Lung (tissue), 12 donors: ENCODE measurements around the gene SH2D7. TPM values are rescaled to one million over a fixed set of nuclear protein-coding genes. Genes with fewer than 3 reads are reported as not detected.
A peak's percentile ranks its signal among the peaks of the same experiment; 100 is the strongest.

Experiments
- ATAC-seq: fragments of 200-7000 bp; cut with Tn5 transposase; one replicate; pipeline ENCODE4 v1.9.1; 2020; ENCODE audit warnings: moderate number of reproducible peaks; ENCODE audit not compliant: insufficient read depth, low FRiP score
- DNase-seq, 3 donors: peaks; one replicate each; pipeline ENCODE4 v3.0.0-alpha.2; 2013 to 2017
- H3K27ac ChIP-seq, 2 donors: one replicate each; pipeline ENCODE4 v1.5.1; 2013; ENCODE audit warnings: mild to moderate bottlenecking in 2 of 2, moderate library complexity in 2 of 2, control low read depth in 1 of 2, inconsistent platforms in 1 of 2, low read depth in 1 of 2, low read length in 1 of 2
- H3K27me3 ChIP-seq, 3 donors: one replicate each; pipeline ENCODE4 v1.5.1; 2013; ENCODE audit warnings: low read length in 2 of 3; ENCODE audit not compliant: control insufficient read depth in 3 of 3, insufficient read depth in 3 of 3
- H3K36me3 ChIP-seq, 4 donors: one replicate each; pipeline ENCODE4 v1.5.1; 2013; ENCODE audit warnings: low read length in 4 of 4, mild to moderate bottlenecking in 1 of 4, moderate library complexity in 1 of 4; ENCODE audit not compliant: control insufficient read depth in 4 of 4, insufficient read depth in 4 of 4
- H3K4me1 ChIP-seq, 5 donors: one replicate each; pipeline ENCODE4 v1.5.1; 2013; ENCODE audit warnings: low read length in 5 of 5, mild to moderate bottlenecking in 2 of 5, moderate library complexity in 1 of 5; ENCODE audit not compliant: control insufficient read depth in 5 of 5, insufficient read depth in 5 of 5
- H3K4me3 ChIP-seq: one replicate; pipeline ENCODE4 v1.5.1; 2013; ENCODE audit warnings: mild to moderate bottlenecking, control low read depth, moderate library complexity
- H3K9ac ChIP-seq, 2 donors: one replicate each; pipeline ENCODE4 v1.5.1; 2013; ENCODE audit warnings: low read length in 2 of 2, control low read depth in 1 of 2; ENCODE audit not compliant: insufficient read depth in 1 of 2
- H3K9me3 ChIP-seq, 4 donors: one replicate each; pipeline ENCODE4 v1.5.1; 2013; ENCODE audit warnings: low read length in 3 of 4, mild to moderate bottlenecking in 1 of 4, moderate library complexity in 1 of 4; ENCODE audit not compliant: control insufficient read depth in 4 of 4, insufficient read depth in 3 of 4
- WGBS, 2 donors: extraction: QIAGEN DNeasy Blood & Tissue Kit; methylation state at CpG; one replicate each; pipeline ENCODE4 v1.1.7; 2013; 5-methylcytosine and 5-hydroxymethylcytosine counted together
- polyA plus RNA-seq, 2 donors: library from polyadenylated mRNA; stranded (reverse); fragments of 200-250 nt; gene quantifications; one replicate each; pipeline ENCODE4 v1.2.1, GENCODE V29; 2013
- total RNA-seq, 2 donors: library from RNA; depleted of rRNA in 1 of 2; stranded (reverse); fragments of >200 nt in 1 of 2; gene quantifications; one replicate each; pipeline ENCODE4 v1.2.1, GENCODE V29; 2014 to 2021
- TF ChIP-seq, protein P1 (sequence below): IDR thresholded peaks from 2 replicates; pipeline ENCODE4 v1.5.1; 2012; ENCODE audit warnings: mild to moderate bottlenecking; ENCODE audit errors: control extremely low read depth, extremely low read depth
- donor health status: control.
- donor health status: control.
- donor health status: Bipolar disorder and iron deficiency.
- donor health status: healthy.
- donor health status: DM: yes; HTN: yes; CAD: no.

SH2D7 gene
- total and polyA plus RNA-seq, 4 donors: 0.04 to 0.25 TPM; not detected in 2

DNA sequence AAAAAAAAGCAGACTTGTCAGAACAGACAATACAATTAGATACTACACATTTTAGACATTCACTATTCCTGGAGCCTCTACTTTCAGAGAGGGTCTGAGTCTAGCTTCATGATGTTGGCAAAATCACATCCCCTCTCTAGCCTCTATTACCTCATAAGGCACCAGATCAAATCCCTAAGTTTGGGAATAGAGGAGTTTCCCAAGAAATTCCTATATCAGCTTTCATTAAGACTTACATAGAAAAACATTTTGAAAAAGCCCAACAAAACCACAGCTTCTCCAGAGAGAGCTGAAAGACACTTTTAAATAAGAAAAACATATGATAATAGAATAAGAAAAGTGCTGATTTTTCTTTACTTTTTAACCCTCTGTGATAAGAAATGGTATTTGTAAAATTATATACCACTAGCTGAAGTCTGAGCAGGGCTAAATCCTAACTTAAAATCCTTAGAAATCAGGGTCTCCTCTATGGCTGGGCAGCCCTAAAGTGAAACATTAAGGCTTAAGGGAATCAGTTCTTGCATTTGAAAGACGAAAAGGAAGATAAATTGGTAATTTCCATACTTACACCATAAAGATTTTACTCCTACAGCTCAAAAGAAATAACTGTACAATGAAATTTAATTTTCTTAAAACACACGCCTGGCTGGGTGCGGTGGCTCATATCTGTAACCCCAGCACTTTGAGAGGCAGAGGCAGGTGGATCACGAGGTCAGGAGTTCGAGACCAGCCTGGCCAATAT lies 19.1 kb upstream of the SH2D7 start:
- H3K27me3 ChIP-seq: no peaks in the 10 kb centered on the region
- ATAC-seq: no peak
- H3K9ac ChIP-seq: peak overlapping the region in 1 of 2 donors; percentile 38
- no peak overlapping the region for H3K4me3 ChIP-seq
- H3K27ac ChIP-seq: no peak overlapping the region
- peaks cover 0 to 5% (median 0%) of the 10 kb centered on the region in 4 donors for H3K36me3 ChIP-seq
- H3K9me3 ChIP-seq: no peaks in the 10 kb centered on the region
- no peak for DNase-seq
- WGBS, 2 donors: 85 to 87% methylated on average over 5 of the region's 5 CpGs
- TF ChIP-seq, protein P1, sequence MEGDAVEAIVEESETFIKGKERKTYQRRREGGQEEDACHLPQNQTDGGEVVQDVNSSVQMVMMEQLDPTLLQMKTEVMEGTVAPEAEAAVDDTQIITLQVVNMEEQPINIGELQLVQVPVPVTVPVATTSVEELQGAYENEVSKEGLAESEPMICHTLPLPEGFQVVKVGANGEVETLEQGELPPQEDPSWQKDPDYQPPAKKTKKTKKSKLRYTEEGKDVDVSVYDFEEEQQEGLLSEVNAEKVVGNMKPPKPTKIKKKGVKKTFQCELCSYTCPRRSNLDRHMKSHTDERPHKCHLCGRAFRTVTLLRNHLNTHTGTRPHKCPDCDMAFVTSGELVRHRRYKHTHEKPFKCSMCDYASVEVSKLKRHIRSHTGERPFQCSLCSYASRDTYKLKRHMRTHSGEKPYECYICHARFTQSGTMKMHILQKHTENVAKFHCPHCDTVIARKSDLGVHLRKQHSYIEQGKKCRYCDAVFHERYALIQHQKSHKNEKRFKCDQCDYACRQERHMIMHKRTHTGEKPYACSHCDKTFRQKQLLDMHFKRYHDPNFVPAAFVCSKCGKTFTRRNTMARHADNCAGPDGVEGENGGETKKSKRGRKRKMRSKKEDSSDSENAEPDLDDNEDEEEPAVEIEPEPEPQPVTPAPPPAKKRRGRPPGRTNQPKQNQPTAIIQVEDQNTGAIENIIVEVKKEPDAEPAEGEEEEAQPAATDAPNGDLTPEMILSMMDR: no peak
- peaks cover 17 to 59% (median 32%) of the 10 kb centered on the region in 5 donors for H3K4me1 ChIP-seq

DNA sequence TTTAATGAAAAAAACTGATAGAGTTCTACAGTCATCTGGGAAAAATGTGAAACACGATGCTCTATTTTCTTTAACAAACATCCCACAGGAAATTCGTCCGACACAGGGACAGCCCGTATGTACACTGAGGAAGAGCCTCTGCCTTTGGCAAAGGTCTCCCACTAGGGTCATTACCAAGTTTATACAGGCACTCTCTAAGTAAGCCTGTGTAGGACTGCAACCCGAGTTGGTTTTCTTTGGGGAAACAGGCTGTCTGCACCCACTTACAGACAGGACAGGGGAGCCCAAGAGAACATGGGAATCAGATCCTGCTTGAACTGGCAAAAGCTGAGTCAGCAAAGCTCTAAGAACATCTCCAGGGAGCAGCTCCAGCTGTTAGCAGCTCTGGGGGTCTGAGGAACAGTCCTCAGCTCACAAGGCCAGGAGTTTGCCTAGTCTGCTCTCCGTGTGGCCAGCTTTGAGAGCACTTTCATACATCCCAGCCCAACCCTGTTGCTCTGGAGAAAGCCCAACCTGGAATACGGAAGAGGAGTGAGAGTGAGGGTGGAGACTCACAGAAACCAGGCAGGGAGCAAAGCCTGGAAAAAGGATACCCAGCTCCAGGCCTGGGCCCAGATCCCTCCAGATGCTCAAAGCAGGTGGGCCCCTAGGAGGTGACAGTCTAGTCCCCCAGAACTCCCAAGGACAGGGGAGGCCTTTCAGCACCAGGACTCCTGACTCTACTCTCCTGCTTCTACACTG lies 16.7 kb upstream of the SH2D7 start:
- H3K9ac ChIP-seq: peak overlapping the region in 1 of 2 donors; percentile 78

DNA sequence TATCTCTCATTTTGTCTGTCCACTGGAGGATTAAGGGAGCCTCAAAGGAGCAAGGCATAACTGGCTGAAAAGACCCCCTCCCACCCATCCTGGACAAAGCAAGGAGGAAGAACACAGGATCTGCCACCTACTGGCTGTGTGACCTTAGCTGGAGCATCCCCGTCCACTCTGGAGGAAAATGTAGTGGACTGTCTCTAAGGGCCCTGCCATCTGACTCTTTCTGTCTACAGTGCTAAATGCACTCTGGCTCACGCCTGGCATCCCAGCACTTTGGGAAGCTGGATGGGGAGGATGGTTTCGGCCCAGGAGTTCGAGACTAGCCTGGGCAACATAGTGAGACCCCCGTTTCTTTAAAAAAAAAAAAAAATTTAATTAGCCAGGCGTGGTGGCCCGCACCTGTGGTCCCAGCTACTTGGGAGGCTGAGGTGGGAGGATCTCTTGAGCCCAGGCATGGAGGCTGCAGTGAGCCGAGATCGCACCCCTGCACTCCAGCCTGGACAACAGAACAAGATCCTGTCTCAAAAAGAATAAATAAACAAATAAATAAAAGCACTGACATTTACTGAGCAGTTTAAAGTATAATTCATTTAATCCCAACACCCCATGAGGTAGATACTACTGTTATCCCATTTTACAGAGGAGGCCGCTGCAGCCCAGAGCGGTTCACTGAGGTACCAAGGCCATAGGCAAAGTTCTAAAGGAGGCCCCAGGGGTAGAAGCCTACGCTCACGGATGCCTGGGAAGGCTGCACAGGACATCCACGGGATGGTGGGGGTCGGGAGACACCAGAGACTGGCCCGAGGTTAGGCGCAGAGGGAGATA lies 15.9 kb upstream of the SH2D7 start:
- peak overlapping the region; percentile 30 to 39 for H3K9ac ChIP-seq
- peaks cover 0 to 5% (median 0%) of the 10 kb centered on the region in 4 donors for H3K36me3 ChIP-seq
- peak overlapping the region; percentile 78 for H3K4me3 ChIP-seq
- DNase-seq: peak in 1 of 3 donors; percentile 43
- TF ChIP-seq, protein P1: no peak
- 31 to 43% methylated on average over 17 of the region's 17 CpGs for WGBS, 2 donors
- H3K9me3 ChIP-seq: no peaks in the 10 kb centered on the region
- H3K27ac ChIP-seq: peak overlapping the region; percentile 54 to 93
- ATAC-seq: no peak
- no peaks in the 10 kb centered on the region for H3K27me3 ChIP-seq
- H3K4me1 ChIP-seq: peaks cover 5 to 36% (median 11%) of the 10 kb centered on the region in 5 donors

More for the DNA sequence above, 16.7 kb upstream of the SH2D7 start:
- WGBS, 2 donors: 19 to 35% methylated on average over 7 of the region's 7 CpGs
- H3K9me3 ChIP-seq: no peaks in the 10 kb centered on the region
- H3K4me1 ChIP-seq: peaks cover 5 to 36% (median 11%) of the 10 kb centered on the region in 5 donors
- H3K4me3 ChIP-seq: peak overlapping the region; percentile 7
- H3K36me3 ChIP-seq: peaks cover 0 to 5% (median 0%) of the 10 kb centered on the region in 4 donors
- peak overlapping the region; percentile 54 to 93 for H3K27ac ChIP-seq
- ATAC-seq (peak; percentile 49), DNase-seq (peak; percentile 84 to 90 (median 87))
- no peaks in the 10 kb centered on the region for H3K27me3 ChIP-seq
- TF ChIP-seq, protein P1: no peak
